ENCODE measurements around the gene PACSIN3.

The PACSIN3 gene

DNA sequence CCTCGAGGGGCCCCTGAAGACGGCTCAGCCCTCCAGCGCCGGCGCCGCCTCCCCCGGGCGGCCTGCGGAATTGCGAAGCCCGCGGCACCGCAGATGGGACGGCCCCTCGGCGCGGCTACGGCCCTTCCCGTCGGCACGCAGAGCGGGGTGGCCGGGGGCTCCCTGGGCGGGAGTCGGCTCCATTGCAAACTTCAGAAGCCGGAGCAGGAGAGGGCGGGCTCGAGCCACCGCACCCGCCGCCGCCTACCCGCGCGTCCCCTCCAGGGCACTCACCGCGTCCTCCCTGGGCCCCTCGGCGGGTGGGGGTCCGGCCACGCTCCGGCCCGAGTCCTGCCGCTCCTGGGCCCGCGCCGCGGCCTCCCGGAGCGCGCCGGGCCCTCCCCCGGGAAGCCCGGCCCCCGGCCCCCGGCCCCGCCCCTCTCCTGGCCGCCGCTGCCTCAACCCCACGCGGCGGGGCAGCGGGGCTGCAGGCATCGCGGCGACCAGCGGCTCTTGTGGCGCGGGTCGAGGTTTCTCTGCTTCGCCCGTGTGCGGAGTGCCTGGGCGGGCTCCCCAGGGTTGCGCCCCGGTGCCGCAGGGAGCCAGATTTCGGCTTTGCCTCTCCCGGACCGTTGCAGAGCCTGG is at the start of gene PACSIN3:
TSS of gene PACSIN3 (minus strand) at position 359 of the 624 bp plus-strand sequence. CDS start 3,707 bp downstream, outside the sequence.
- DNase-seq (ENCODE audit: low read depth in 2 of 2), result peak; percentile 24 to 45
- H3K4me3 ChIP-seq (replicated peaks in 1 of 2; ENCODE audit: low read depth in 2 of 2, low read length in 2 of 2), result peak within 1 kb of the TSS; percentile 65 to 76
- TF ChIP-seq, protein P1, sequence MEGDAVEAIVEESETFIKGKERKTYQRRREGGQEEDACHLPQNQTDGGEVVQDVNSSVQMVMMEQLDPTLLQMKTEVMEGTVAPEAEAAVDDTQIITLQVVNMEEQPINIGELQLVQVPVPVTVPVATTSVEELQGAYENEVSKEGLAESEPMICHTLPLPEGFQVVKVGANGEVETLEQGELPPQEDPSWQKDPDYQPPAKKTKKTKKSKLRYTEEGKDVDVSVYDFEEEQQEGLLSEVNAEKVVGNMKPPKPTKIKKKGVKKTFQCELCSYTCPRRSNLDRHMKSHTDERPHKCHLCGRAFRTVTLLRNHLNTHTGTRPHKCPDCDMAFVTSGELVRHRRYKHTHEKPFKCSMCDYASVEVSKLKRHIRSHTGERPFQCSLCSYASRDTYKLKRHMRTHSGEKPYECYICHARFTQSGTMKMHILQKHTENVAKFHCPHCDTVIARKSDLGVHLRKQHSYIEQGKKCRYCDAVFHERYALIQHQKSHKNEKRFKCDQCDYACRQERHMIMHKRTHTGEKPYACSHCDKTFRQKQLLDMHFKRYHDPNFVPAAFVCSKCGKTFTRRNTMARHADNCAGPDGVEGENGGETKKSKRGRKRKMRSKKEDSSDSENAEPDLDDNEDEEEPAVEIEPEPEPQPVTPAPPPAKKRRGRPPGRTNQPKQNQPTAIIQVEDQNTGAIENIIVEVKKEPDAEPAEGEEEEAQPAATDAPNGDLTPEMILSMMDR (IDR thresholded peaks at IDR 0.05; ENCODE audit: low read depth, low read length), result no peak

DNA sequence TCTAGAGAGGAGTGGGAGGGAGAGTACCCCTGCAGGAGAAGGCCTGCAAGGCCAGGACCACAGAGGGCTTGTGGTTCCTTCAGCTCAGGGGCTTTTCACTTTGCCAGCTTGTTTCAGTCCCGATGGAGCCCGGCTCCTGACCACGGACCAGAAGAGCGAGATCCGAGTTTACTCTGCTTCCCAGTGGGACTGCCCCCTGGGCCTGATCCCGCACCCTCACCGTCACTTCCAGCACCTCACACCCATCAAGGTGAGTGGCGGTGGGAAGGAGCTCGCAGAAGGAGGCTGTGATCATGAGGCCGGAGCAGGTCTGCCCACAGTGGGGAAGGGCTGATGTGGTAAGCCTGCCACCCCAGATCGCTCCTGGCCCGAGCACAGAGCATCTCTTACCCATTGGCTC is 48.9 kb upstream of the PACSIN3 start:
- DNase-seq (ENCODE audit: low read depth in 2 of 2), result no peak
- no peak overlapping the region for H3K4me3 ChIP-seq (replicated peaks in 1 of 2; ENCODE audit: low read depth in 2 of 2, low read length in 2 of 2)
- TF ChIP-seq, protein P1 (IDR thresholded peaks at IDR 0.05; ENCODE audit: low read depth, low read length), result no peak

DNA sequence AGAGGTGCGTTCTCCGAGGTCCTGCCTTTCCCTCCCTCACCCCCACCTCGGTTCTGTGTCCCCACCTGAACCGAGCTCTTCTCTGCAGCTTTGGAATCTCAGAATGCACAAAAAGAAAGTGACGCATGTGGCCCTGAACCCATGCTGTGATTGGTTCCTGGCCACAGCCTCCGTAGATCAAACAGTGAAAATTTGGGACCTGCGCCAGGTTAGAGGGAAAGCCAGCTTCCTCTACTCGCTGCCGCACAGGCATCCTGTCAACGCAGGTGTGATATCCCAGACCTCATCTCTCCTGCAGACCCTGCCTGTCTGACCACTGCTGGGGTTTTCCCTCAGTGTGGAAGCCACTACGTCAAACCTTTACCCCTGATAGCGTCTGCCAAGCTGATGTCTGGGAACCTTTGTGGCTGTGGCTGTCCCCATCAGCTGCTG is 48.5 kb upstream of the PACSIN3 start:
- DNase-seq (ENCODE audit: low read depth in 2 of 2), result peak; percentile 48 to 64
- H3K4me3 ChIP-seq (replicated peaks in 1 of 2; ENCODE audit: low read depth in 2 of 2, low read length in 2 of 2), result peak overlapping the region in 1 of 2 donors; percentile 24
- TF ChIP-seq, protein P1 (IDR thresholded peaks at IDR 0.05; ENCODE audit: low read depth, low read length), result no peak

DNA sequence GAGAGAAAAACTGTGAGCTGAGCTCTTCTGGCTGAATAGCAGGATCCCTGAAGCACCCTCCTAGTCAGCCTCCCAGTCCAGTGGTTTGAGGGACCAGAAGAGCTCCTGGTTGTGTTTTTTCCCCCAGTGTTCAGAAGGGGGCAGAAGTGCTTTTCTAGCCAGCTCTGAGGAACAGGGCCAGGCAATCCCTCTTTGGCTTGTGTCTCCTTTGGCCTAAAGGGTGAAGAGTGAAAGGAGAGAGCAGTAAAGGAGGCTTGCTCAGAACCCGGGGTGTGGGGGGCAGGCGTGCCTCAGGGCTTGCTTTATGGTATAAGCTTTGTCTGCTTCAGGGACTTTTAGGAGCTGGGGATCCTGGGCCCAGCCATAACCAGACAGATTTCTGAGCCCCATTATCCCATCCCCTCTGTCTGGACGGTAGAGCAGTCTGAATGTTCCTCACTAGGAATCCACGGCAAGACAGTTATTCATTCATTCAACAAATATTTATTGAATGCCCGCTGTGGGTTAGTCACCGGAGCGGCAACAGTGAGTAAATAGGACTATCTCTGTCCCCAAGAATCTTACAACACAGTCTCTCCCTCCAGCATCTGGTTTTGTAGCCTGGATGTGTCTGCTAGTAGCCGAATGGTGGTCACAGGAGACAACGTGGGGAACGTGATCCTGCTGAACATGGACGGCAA is 47.9 kb upstream of the PACSIN3 start:
- peak overlapping the region in 1 of 2 donors; percentile 24 for H3K4me3 ChIP-seq (replicated peaks in 1 of 2; ENCODE audit: low read depth in 2 of 2, low read length in 2 of 2)
- TF ChIP-seq, protein P1 (IDR thresholded peaks at IDR 0.05; ENCODE audit: low read depth, low read length), result peak; percentile 46
- DNase-seq (ENCODE audit: low read depth in 2 of 2), result peak; percentile 85 to 91

DNA sequence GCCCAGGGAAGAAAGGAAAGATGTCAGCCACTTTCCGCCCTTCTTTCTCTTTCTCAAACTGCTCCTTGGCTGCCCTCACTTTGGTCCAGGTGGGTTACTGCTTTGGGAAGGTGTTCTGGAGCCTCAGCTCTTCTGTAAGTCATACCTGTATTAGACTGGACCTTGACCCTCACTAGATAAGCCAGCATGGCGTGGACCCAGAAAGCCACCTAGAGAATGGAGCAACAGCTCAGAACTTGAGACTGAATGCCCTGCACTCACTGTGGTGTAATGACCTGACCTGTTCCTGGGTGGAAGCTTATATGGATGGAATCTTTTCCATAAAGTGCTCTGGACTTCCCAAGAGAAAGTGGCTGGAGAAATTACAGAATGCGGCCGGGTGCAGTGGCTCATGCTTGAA is 46.8 kb upstream of the PACSIN3 start:
- TF ChIP-seq, protein P1 (IDR thresholded peaks at IDR 0.05; ENCODE audit: low read depth, low read length), result no peak
- H3K4me3 ChIP-seq (replicated peaks in 1 of 2; ENCODE audit: low read depth in 2 of 2, low read length in 2 of 2), result no peak overlapping the region
- no peak for DNase-seq (ENCODE audit: low read depth in 2 of 2)

DNA sequence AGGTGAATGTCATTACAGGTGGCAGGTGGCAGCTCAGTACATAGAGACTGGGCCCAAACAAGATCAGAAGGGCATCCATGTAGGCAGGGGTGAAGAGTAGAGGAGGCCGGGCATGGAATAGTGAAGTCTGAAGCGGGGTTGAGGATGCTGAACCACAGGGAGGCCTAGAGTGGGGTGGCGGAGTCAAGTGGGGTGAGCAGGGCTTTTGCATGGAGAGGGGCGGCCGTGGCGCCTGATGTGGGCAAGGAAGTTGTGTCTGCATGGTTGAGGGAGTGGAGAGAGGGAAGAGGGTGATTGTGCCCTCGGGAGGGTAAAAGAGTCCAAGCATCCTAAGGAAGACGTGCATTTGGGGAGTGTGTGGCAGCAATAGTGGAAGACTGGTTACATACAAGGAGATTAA is 42.9 kb upstream of the PACSIN3 start:
- no peak overlapping the region for H3K4me3 ChIP-seq (replicated peaks in 1 of 2; ENCODE audit: low read depth in 2 of 2, low read length in 2 of 2)
- TF ChIP-seq, protein P1 (IDR thresholded peaks at IDR 0.05; ENCODE audit: low read depth, low read length), result no peak
- DNase-seq (ENCODE audit: low read depth in 2 of 2), result no peak

Data from cardiac fibroblast (primary cell).